ENCODE results near the gene SLC4A8.
"Not testable (repeated sequence)": the region's sequence is repeated elsewhere in the genome, so short reads cannot be mapped to it uniquely, and the experiment has no call there.

The SLC4A8 gene

DNA sequence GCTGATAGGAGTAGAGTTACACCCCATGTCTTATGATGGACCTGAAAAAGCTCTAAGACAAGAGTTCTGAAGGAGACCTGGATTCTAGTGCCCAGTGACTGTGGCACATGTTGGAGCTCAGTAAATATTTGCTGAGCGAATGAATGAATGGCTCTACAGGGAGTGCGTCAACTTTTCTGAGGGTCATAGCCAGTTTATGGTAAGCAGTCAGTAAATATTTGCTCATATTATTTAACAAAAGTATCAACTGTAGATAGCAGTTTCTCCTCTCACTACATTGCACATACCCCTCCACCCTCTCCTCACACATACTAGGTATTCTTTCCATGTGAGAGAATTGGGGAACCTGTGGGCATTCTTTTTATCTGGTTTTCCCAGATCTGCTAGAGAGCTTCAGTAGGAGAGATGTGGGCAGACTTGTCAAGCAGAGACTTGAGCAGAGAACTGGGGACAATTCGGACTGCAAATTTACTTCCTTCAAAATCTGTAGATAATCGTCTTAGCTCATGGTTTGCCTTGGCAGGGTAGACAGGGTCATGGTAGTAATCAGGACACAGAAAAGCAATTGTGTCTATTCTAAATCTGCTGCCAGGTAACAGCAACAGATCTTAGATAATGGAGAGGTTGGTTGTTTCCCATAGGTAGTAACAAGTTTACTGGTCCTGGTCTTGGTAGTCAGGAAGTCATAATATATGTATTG is 5.7 kb downstream of the SLC4A8 start:
- no peak for DNase-seq

DNA sequence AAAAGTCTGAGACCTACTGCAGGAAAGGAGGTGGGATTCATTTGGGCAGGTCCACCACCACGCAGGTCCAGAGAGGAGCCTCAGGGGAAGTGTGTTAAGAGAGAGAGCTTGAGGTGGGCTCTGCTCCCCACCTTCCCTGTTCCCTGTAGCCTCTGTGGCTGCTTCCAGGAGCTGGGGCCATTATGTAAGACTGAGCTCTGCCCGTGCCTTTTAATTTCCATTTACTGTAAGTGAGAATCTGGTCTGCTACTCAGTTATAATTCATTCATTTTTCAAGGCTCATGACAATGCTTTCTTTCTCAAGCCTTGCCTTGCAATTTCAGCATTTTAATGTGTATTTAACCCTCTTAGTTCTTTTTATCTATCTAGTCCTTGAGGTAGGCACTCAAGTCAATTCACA is 8.3 kb downstream of the SLC4A8 start:
- DNase-seq = no peak

DNA sequence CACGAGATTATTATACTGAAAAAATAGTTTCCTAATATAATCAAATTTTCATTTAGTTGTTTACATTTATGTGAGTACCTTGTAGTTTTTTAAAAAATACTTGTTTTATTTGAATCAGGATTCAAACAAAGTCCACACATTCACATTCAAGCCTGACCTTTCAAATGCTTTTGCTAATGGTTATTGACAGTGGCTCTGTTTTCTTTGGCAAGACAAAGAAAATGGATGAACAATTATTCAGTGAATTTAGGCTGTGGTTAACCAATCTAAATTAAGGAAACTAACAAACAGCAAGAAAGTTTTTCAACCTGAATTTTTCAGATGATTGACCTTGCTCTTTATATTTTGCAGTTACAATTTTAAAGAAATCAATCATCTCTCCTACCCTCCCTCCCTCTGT is 9.7 kb downstream of the SLC4A8 start:
- no peak for DNase-seq

DNA sequence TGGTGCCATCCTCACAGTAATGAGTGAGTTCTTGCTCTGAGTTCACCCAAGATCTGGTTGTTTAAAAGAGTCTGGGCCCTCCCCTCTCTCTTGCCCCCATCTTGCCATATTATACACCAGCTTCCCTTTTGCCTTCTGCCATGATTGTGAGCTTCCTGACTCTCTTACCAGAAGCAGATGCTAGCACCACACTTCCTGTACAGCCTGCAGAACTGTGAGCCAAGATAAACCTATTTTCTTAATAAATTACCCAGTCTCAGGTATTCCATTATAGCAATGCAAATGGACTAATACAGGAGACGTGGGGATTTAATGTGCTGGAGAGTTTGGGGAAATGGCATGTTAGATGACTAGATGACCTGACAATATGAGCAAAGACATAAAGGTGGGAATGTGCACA is 12.8 kb downstream of the SLC4A8 start:
- no peak for DNase-seq

DNA sequence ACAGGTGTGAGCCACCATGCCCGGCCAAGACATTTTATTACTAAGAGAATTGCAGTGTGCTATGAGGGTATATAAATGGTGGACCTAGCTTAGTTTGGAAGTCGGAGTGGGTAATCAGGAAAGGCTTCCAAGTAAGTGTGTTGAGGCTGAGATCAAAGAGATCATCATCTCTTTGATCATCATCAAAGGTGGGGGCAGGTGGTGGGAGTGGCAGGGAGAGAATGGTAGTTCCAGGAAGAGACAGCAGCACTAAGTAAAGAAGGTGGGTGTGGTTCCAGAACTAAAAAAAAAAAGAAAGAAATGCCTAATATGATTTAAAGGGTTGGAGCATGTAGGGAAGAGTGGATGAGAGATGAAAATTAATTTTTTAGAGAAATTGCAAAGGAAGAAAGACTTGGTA is 14.7 kb downstream of the SLC4A8 start:
- DNase-seq = no peak

DNA sequence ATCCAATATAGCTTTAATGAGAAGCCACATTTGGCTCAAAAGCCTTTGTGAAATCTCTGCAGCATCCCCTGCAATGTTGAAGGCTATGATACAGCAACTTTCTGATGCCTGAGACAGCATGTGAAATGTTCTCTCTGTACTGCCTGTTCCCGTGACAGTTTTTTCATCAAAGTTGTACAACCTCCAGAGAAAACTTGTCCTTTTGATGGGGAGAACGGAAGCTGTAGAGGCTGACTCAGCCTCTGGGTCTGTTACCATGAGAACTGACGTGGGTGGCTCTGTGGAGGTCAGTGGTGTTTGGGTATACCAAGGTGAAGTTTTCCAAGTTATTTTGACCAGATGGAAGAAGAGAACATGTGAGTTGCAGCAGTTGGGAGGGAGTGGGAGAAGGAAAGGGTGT is 17.0 kb downstream of the SLC4A8 start:
- no peak for DNase-seq

DNA sequence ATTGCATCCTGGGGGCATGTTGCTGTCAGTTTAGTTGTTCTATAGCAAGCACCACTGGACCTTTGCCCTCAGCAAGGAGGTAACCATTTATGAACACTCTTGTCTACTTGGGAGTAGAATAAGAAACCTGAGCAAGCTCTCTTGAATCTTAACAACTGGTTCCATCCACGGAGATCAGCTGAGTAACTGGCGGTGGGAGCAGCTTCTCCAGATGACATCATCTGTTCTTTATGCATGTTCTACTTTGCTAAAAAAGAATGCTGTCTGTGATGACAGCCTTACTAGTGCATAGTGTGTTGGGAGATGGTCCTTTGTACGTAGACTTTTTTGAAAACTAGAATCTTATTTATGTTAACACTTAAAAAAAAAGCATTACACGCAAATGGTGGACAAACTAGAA is 17.7 kb downstream of the SLC4A8 start:
- DNase-seq = no peak

DNA sequence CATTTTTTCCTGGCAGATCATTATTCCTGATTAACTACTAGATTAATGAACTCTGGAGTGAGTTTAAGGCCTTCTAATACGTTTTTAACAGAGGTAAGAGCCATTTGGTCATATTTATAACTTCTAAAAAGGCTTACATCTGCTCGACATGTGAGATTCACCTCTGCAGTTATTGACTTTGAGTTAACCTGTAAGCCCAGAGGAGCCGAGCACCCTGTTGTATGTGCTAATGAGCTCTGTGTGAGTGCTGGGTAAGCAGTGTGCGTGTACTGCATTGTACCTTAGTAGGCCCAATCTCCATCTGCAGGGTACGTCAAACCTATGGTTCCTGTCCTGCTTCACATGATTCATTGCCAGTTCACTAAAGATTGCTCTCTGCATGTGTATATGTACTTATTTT is 18.9 kb downstream of the SLC4A8 start:
- no peak for DNase-seq

DNA sequence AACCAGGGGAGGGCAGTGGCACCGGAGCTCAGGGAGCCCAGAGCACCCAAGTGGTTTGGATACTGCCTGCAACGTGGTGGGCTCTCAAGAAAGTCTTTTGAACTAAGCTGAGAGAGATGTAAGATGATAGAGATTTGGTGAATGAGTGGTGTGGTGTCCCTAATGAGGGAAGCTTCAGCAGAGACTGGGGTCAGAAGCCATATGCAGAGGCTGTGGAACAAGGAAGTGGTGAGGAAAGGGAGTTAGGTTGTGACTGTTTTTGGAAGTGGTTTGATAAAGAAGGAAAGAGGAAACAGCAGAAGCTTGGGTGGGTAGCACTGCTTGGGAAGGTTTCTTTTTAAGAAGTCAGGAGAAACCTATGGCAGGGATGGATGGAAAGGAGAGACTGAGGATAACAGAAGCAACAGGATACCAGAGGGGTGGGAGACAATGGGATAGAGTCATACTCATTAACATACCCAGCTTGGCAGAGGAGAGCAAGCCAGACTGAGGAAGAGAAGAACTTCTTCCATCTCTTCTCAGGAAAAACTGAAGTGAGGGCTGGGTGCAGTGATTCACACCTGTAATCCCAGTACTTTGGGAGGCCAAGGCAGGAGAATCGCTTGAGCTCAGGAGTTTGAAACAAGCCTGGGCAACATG is 24.1 kb downstream of the SLC4A8 start:
- no peak for DNase-seq

DNA sequence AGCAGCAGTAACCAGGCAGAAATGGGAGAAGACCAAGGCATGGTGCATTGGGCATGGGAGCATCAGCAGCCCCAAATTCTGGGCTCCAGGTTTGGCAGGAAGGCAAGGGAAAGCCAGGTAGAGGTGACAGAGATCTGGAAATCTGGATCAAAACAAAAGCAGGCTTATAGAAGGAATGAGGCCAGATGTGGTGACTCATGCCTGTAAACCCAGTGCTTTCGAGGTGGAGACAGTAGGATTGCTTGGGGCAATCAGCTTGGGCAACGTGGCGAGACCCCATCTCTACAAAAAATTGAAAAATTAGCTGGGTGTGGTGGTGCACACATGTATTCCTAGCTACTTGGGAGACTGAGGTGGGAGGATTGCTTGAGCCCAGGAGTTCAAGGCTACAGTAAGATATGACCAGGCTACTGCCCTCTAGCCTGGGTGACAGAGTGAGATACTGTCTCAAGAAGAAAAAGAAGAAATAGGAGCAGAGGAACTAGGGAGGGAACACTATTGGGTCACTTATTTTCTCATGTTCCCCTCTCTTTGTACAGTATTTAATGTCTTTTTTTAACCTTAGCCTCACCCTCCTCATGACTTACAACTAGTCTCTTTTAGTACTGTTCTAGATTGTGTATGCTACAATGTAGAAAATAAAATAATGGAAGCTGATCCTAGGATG is 25.1 kb downstream of the SLC4A8 start:
- no peak for DNase-seq

DNA sequence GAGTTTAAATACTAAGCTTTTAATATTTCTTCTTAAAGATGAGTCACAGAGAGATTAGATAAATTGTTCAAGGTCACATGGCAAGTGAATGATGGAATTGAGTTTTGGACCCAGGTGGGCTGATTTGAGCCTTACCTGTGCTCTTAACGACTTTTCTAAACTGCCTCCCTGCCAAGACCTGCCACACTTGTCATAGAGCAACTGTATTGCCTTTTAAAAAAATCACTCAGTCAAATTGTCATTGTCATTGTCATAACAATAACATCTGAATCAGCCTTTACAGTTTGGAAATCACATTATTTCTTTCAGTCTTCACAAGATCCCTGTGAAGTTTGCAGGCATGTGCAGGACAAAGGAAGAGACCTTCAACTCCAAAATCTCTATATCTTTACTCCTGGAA is 25.7 kb downstream of the SLC4A8 start:
- DNase-seq = no peak

DNA sequence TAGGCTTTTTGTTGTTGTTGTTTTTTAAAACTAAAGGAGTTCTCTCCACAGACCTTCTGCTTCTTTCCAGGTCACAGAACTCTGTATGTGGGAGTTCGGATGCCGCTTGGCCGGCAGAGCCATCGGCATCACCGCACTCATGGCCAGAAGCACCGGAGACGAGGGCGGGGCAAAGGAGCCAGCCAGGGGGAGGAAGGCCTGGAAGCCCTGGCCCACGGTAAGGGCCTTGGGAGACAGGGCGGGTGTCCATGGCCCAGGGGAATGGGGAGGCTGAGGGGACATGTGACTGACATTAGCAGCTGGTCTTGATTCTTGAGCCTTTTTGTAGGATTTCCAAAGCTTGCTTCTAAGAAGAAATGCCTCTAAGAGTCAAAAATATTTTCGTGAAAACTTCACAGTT is 26.2 kb downstream of the SLC4A8 start:
- no peak for DNase-seq

DNA sequence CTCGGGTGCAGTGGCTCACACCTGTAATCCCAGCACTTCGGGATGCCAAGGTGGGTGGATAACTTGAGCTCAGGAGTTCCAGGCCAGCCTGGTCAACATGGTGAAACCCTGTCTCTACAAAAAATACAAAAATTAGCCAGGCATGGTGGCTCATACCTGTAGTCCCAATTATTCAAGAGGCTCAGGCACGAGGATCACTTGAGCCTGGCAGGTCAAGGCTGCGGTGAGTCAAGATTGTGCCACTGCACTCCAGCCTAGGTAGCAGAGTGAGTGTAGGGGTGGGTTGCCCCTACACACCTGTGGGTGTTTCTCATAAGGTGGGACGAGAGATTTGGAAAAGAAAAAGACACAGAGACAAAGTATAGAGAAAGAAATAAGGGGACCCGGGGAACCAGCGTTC is 29.4 kb downstream of the SLC4A8 start:
- not testable (repeated sequence) for DNase-seq

DNA sequence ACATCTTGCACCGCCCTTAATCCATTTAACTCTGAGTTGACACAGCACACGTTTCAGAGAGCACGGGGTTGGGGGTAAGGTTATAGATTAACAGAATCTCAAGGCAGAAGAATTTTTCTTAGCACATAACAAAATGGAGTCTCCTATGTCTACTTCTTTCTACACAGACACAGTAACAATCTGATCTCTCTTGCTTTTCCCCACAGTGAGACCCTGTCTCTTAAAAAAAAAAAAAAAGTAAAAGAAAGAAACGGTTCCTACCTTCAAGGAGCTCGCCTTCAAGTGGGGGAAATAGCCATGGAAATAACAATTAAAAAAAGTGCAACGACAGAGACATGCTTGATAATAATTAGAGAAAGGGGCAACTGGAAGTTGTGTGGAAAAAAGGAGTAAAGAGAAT is 30.4 kb downstream of the SLC4A8 start:
- DNase-seq = not testable (repeated sequence)

DNA sequence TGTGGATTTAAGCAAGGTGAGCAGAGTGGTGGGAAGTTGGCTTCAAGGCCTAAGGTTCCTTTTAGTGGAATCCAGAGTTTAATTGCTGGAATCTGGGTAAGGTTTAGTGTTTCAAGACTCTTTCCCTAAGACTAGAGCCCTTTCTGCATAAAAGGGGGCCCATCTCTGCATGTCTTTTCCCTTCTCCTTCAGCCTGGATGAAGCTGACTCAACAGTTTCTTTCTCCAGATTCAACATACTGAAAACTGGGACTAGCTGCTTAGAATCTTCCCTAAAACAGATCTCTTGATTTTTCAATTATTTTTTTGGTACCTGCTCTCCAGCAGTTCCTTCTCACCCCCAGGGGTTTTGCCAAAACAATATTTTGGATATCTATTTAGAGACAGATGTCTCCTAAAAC is 34.0 kb downstream of the SLC4A8 start:
- DNase-seq = no peak

DNA sequence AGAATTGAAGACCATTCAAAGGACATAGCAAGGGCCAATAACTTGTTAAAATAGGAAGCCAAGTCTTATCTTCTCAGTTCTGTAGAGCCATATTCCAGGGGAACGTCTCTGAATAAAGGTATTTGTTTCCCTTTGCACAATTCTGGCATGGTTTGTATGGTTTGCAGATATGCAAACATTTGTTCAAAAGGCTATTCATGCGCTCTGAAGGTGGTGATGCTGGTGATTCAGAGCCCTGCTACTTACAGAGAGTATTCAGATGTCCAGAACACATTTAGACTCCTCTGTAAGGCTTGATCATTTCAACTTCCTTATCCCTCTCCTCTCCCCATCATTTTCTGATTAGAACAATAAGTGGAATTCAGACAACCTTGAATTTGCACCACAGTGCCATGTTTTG is 35.9 kb downstream of the SLC4A8 start:
- DNase-seq = no peak

DNA sequence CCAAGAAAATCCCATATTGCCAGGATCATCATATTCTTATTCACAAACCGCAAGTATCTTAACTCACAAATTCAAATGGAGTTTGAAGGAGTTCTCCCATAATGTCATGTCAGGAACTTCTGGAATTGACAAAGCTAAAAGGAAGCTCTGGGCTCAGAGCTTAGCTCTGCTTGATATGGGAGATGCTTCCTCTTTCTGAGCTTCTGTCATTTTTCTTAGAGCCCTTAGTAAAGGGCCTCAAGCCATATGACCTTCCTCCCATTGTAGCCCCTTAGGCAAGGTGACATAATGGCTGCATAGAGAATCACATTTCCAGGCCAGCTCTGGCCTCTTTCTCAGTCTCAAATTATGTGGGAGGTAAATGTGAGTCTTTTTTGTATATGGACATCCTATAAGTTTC is 40.9 kb downstream of the SLC4A8 start:
- no peak for DNase-seq

DNA sequence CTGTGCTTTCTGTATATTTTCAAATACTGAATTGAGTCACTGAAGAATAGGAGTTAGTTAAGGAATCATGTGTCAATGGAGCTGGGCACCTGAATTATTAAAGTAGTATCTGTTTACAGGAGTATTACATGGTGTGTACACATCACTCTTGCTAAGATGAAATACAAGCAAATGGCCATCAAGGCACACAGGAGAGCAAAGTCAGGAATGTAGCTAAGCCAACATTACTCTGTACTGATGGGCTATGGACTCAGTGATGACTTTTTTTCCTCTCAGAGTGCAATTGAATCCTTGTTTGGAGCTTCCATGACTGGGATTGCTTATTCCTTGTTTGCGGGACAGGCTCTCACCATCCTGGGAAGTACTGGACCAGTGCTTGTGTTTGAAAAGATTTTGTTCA is 45.5 kb downstream of the SLC4A8 start:
- no peak for DNase-seq

DNA sequence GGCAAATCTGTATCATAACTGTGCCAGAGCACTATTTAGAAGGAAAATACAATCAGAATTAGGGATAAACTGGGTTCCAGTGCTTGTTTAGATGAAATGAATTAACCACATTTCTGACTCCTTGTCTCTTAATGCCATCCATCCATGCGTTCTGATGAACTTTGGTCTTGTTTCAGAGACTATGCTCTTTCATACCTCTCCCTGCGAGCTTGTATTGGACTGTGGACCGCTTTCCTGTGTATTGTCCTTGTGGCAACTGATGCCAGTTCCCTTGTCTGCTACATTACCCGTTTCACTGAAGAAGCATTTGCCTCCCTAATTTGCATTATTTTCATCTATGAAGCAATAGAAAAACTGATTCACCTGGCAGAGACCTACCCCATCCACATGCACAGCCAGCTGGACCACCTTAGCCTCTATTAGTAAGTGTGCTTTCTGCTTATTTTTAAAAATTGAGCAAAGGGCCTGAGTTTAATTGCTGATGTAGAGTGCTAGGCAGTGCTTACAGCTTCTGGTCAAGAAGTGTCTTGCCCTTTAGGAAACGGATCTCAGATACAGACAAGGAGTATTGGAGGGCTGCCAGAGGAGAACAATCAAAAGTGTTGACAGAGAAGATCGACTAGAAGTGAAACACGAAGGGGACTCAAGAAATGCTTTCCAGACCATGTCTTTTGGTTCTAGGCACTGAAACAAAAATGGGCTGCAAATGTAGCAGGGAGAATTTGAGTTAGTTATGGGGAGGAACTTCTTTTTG is 46.7 kb downstream of the SLC4A8 start:
- no peak for DNase-seq

DNA sequence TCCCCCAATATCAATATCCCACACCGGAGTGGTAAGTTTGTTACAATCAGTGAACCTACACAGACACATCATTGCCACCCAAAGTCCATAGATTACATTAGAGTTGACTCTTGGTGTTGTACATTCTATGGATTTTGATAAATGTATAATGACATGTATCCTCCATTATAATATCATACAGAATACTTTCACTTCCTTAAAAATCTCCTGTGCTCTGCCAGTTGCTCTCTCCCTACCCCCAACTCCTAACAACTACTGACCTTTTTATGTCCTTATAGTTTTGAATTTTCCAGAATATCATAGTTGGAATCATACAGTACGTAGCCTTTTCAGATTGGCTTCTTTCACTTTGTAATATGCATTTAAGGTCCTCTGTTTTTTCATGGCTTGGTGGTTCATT is 48.4 kb downstream of the SLC4A8 start:
- no peak for DNase-seq

DNA sequence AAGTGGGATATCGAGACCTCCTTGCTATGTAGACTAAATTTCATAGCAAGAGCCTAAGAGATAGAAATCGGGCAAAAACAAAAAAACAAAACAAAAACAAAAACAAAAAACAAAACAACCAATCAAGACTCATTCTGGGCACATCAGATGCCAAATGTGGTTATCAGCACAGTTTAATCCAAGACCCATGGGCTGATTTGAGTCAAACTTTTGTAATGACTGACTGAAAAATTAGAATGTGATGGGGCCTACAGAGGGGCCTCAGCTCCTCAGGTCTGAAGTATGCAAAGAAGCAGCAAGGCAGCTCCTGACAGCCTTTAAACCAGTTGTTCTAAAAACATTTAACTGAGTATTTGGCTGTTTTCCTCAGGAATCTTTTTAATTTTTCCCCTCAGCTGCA is 49.3 kb downstream of the SLC4A8 start:
- DNase-seq = no peak

DNA sequence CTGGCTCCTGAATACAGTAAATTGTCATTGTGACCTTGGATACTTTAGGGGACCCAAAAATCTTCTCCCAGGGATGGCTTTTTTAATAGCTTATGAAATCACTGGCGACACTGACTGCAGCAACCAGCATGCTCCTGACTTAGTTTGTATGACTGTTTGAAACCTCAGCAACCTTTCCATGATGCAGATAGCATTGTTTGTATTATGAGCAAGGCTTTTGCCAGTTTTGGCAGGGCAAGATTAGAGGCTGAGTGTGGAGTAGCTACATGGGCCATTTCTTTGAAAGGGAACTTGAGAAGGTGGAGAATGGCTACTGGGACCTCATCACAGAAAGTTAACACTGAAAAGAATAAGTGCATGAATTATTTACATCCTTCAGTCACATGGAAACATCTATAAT is 50.9 kb downstream of the SLC4A8 start:
- DNase-seq = no peak

DNA sequence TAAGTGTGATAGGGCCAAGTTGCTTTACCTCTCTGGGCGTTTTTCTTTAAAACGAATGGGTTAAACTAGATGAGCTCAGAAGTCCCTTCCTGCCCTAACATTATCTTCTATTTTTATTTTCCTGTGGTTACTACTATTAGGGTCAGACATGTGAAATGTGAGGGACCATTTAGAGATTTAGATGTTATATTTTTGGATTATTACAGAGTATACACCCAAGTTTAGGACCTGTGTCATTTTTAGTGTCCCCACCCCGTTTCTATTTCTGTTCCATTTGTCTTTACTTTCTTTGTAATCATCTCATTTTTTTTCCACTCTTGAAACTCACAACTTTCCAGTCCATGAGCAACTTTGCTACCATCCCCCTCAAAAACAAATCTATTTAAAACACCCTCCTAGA is 56.3 kb downstream of the SLC4A8 start:
- no peak for DNase-seq
